Heart right ventricle (tissue), 16 donors: ENCODE measurements around the gene MAML2. TPM values are rescaled to one million over a fixed set of nuclear protein-coding genes. Genes with fewer than 3 reads are reported as not detected.
A peak's percentile ranks its signal among the peaks of the same experiment; 100 is the strongest.

ENCODE experiments used
- ATAC-seq, 8 donors: fragments of 200-7000 bp; cut with Tn5 transposase; one replicate each; pipeline ENCODE4 v1.9.1; 2020; ENCODE audit warnings: mild to moderate bottlenecking in 8 of 8, moderate library complexity in 8 of 8, moderate number of reproducible peaks in 1 of 8
- DNase-seq, 2 donors: peaks; one replicate each; pipeline ENCODE4 v3.0.0-alpha.2; 2020
- H3K27ac ChIP-seq, 10 donors: fragments of 200-600 bp; sonication (generic) in 2 of 10; one replicate each; pipeline versions ENCODE4 v1.5.0 to v1.8.0; 2020 to 2022; ENCODE audit warnings: mild to moderate bottlenecking in 3 of 10
- H3K27me3 ChIP-seq, 7 donors: fragments of 200-600 bp; one replicate each; pipeline ENCODE4 v1.8.0; 2021 to 2022; ENCODE audit warnings: mild to moderate bottlenecking in 2 of 7
- H3K36me3 ChIP-seq, 9 donors: fragments of 200-600 bp; sonication (generic) in 1 of 9; one replicate each; pipeline versions ENCODE4 v1.5.0 to v1.8.0; 2020 to 2022; ENCODE audit warnings: mild to moderate bottlenecking in 2 of 9
- H3K4me1 ChIP-seq, 9 donors: fragments of 200-600 bp; sonication (generic) in 1 of 9; one replicate each; pipeline versions ENCODE4 v1.5.0 to v1.8.0; 2020 to 2022; ENCODE audit warnings: mild to moderate bottlenecking in 4 of 9
- H3K4me3 ChIP-seq, 10 donors: fragments of 200-600 bp; sonication (generic) in 2 of 10; one replicate each; pipeline versions ENCODE4 v1.5.0 to v1.8.0; 2020 to 2022; ENCODE audit warnings: mild to moderate bottlenecking in 7 of 10, moderate library complexity in 2 of 10
- H3K9me3 ChIP-seq, 11 donors: fragments of 200-600 bp in 10 of 11; sonication (generic) in 2 of 11; one replicate each; pipeline versions ENCODE4 v1.5.0 to v1.8.0; 2013 to 2022; ENCODE audit warnings: mild to moderate bottlenecking in 2 of 11, control low read depth in 1 of 11, moderate library complexity in 1 of 11
- CTCF ChIP-seq, 9 donors: fragments of 200-600 bp; sonication (generic) in 2 of 9; IDR thresholded peaks; one replicate each; pipeline versions ENCODE4 v1.5.0 to v1.8.0; 2021 to 2022; ENCODE audit warnings: antibody characterized with exemption in 9 of 9, mild to moderate bottlenecking in 5 of 9, moderate library complexity in 1 of 9
- WGBS, 2 donors: extraction: QIAGEN DNeasy Blood & Tissue Kit; methylation state at CpG; one replicate each; pipeline ENCODE4 v1.1.7; 2013; ENCODE audit warnings: inconsistent platforms in 1 of 2; 5-methylcytosine and 5-hydroxymethylcytosine counted together
- intact Hi-C, 10 donors: fragments of 100-400 bp; cut with DNase I; formaldehyde crosslinking; loops; one replicate each; pipeline versions ENCODE4 v1.11.1 to v1.14.2; 2022
- polyA plus RNA-seq, 2 donors: library from polyadenylated mRNA; stranded (reverse); fragments of 200-250 nt; gene quantifications; one replicate each; pipeline ENCODE4 v1.2.3, GENCODE V29; 2013
- total RNA-seq, 10 donors: library from RNA; stranded (reverse); fragmentation: NEBNext Ultra II Directional in 3 of 10; extraction: Animal tissue kit (Norgen Biotek cat#: 25700) in 3 of 10; gene quantifications; one replicate each; pipeline versions ENCODE4 v1.2.1 to v1.2.4, GENCODE V29; 2021 to 2023
- donor health status: Arrhythmogenic right ventricular cardiomyopathy.
- donor health status: ischemic (EF 13 %, LVEDD 7.1; RV severe dilation, severe dysfunction).
- donor health status: healthy with polysubstance abuse.
- donor health status: DM: no; HTN: yes; CAD: no.
- donor health status: DM: no; HTN: no; CAD: no.
- donor health status: ischemic (EF 25% LVEDD 6.9; RV normal size, moderate dysfunction).
- donor health status: ischemic (EF 25% LVEDD 5.7; RV mildly dilated, moderate dysfunction).
- donor health status: healthy.
- donor health status: DM: yes; HTN: yes; CAD: no.
- donor health status: Ischemic cardiomyopathy.
- donor health status: ischemic (EF 35%, LVEDD 5.7; RV mildly dilated, moderate dysfunction).
- donor health status: nonischemic (EF 11% LVEDD 7.7; RV severe dilation, severe dysfunction).
- donor health status: DM: yes; HTN: yes; CAD: no.
- donor health status: PGD.
- donor health status: ischemic (EF 29% LVEDD 5.4; RV normal size, mild dysfunction).
- donor health status: nonischemic (EF 23%, LVEDD 6.1; RV moderate dilation, normal function).

MAML2 gene
- total and polyA plus RNA-seq, 12 donors: 1.3 to 6.1 (median 4.1) TPM

- 38 to 48% methylated on average over 1 of the region's 1 CpG for WGBS, 2 donors
- Histone ChIP-seq H3K4me3 (peak overlapping the region in 1 of 10 donors; percentile 14), H3K27ac (peak overlapping the region in 7 of 10 donors; percentile 18 to 75 (median 45)), H3K27me3 (no peaks in the 10 kb centered on the region), H3K36me3 (peaks cover 0 to 3% (median 0%) of the 10 kb centered on the region in 9 donors), H3K9me3 (no peaks in the 10 kb centered on the region), H3K4me1 (peaks cover 0 to 59% (median 19%) of the 10 kb centered on the region in 9 donors)
- TF ChIP-seq CTCF (IDR thresholded peaks at IDR 0.05): no peak
- no peak for DNase-seq
- ATAC-seq: peak in 4 of 8 donors; percentile 43 to 48 (median 44)
- intact Hi-C loops: loop anchor here in 1 of 10 donors (5.0 kb wide), 1 partner anchor 35 kb away; no protein-coding TSS in a partner anchor
Observed at GRCh38 chr11:96267001-96267495, 75.9 kb downstream of the MAML2 start.

- no peaks in the 10 kb centered on the region for H3K27me3 ChIP-seq
- peak overlapping the region in 1 of 10 donors; percentile 13 for H3K27ac ChIP-seq
- intact Hi-C loops: loop anchor here in 1 of 10 donors (5.0 kb wide), 1 partner anchor 36 kb away; no protein-coding TSS in a partner anchor
- H3K9me3 ChIP-seq: no peaks in the 10 kb centered on the region
- H3K36me3 ChIP-seq: peaks cover 0 to 3% (median 0%) of the 10 kb centered on the region in 9 donors
- H3K4me1 ChIP-seq: peaks cover 0 to 59% (median 19%) of the 10 kb centered on the region in 9 donors
- no peak overlapping the region for H3K4me3 ChIP-seq
- no peak for TF ChIP-seq CTCF (IDR thresholded peaks at IDR 0.05)
- ATAC-seq (peak in 1 of 8 donors; percentile 57), DNase-seq (no peak)
- WGBS, 2 donors: 95% methylated on average over 9 of the region's 9 CpGs
Observed at GRCh38 chr11:96265972-96266371, 77.0 kb downstream of the MAML2 start.

- Histone ChIP-seq H3K27ac (peak overlapping the region in 3 of 10 donors; percentile 2 to 38 (median 4)), H3K4me1 (peaks cover 0 to 60% (median 22%) of the 10 kb centered on the region in 9 donors), H3K9me3 (no peaks in the 10 kb centered on the region), H3K27me3 (no peaks in the 10 kb centered on the region), H3K4me3 (no peak overlapping the region), H3K36me3 (peaks cover 0 to 3% (median 0%) of the 10 kb centered on the region in 9 donors)
- DNase-seq (no peak), ATAC-seq (peak in 2 of 8 donors; percentile 25 to 41)
- no peak for TF ChIP-seq CTCF (IDR thresholded peaks at IDR 0.05)
- WGBS, 2 donors: 87 to 89% methylated on average over 8 of the region's 8 CpGs
- intact Hi-C loops: loop anchor here in 1 of 10 donors (5.0 kb wide), 1 partner anchor 37 kb away; no protein-coding TSS in a partner anchor
Observed at GRCh38 chr11:96265220-96265737, 77.7 kb downstream of the MAML2 start.

- H3K36me3 ChIP-seq: no peaks in the 10 kb centered on the region
- peaks cover 3 to 70% (median 31%) of the 10 kb centered on the region in 9 donors for H3K4me1 ChIP-seq
- no peak for ATAC-seq
- 68 to 73% methylated on average over 4 of the region's 4 CpGs for WGBS, 2 donors
- H3K9me3 ChIP-seq: no peaks in the 10 kb centered on the region
- DNase-seq: no peak
- H3K27me3 ChIP-seq: no peaks in the 10 kb centered on the region
- intact Hi-C loops: no loop called here
- H3K27ac ChIP-seq: peak overlapping the region in 3 of 10 donors; percentile 4 to 70 (median 16)
- H3K4me3 ChIP-seq: no peak overlapping the region
- no peak for TF ChIP-seq CTCF (IDR thresholded peaks at IDR 0.05)
Observed at GRCh38 chr11:96264364-96264763, 78.6 kb downstream of the MAML2 start.
